Endothelial cell of umbilical vein (primary cell): ENCODE results near the gene RPL12.

Experiments used
- EZH2 ChIP-seq: IDR thresholded peaks from 2 replicates; pipeline ENCODE4 v1.6.1; 2012; ENCODE audit warnings: borderline replicate concordance, low read depth, mild to moderate bottlenecking, moderate library complexity, low read length, inconsistent platforms; ENCODE audit not compliant: severe bottlenecking
- FOS ChIP-seq: IDR thresholded peaks from 2 replicates; pipeline ENCODE4 v1.6.1; 2011; ENCODE audit warnings: mild to moderate bottlenecking, low read length, moderate library complexity, borderline replicate concordance; ENCODE audit not compliant: insufficient read depth
- POLR2A ChIP-seq: IDR thresholded peaks from 2 replicates; pipeline ENCODE4 v1.6.1; 2012; ENCODE audit warnings: low read depth, mild to moderate bottlenecking, control low read depth, low read length
- POLR2AphosphoS5 ChIP-seq: IDR thresholded peaks from 2 replicates; pipeline ENCODE4 v1.6.1; 2012; ENCODE audit warnings: low read depth, mild to moderate bottlenecking, control low read depth, low read length, moderate library complexity; ENCODE audit not compliant: insufficient read depth
- TF ChIP-seq, protein P1 (sequence below), 2 donors: IDR thresholded peaks; 1 replicate in 1 of 2; 2 replicates in 1 of 2; pipeline ENCODE4 v1.5.1; 2011; ENCODE audit warnings: low read length in 2 of 2, mild to moderate bottlenecking in 2 of 2, moderate library complexity in 2 of 2, control low read depth in 1 of 2, inconsistent platforms in 1 of 2, low read depth in 1 of 2; ENCODE audit not compliant: insufficient read depth in 1 of 2; ENCODE audit errors: extremely low read depth in 1 of 2
- TF ChIP-seq, protein P2 (sequence below): IDR thresholded peaks from 2 replicates; pipeline ENCODE4 v1.6.1; 2011; ENCODE audit not compliant: insufficient read depth, insufficient read length

DNA sequence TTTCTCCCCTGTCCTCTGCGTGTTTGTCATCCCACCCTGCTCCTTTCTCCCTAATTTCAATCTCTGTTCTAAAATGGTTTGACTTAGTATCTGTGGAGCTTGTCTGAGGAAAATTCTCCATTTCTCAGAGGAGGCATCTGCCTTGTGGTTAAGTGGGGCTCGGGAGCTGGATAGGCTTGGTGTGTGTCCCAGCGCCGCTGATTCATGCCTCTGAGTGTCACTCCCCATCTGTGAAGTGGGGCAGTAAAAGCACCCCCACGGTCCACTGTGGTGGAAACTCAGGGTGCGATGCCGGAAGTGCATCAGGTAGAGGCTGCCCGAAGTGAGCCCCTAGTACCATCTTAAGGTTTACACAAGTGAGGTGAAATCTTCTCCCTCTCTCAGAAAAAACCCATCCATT is 37.7 kb upstream of the RPL12 start:
- TF ChIP-seq, protein P1, sequence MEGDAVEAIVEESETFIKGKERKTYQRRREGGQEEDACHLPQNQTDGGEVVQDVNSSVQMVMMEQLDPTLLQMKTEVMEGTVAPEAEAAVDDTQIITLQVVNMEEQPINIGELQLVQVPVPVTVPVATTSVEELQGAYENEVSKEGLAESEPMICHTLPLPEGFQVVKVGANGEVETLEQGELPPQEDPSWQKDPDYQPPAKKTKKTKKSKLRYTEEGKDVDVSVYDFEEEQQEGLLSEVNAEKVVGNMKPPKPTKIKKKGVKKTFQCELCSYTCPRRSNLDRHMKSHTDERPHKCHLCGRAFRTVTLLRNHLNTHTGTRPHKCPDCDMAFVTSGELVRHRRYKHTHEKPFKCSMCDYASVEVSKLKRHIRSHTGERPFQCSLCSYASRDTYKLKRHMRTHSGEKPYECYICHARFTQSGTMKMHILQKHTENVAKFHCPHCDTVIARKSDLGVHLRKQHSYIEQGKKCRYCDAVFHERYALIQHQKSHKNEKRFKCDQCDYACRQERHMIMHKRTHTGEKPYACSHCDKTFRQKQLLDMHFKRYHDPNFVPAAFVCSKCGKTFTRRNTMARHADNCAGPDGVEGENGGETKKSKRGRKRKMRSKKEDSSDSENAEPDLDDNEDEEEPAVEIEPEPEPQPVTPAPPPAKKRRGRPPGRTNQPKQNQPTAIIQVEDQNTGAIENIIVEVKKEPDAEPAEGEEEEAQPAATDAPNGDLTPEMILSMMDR (IDR thresholded peaks at IDR 0.05; ENCODE audit: extremely low read depth in 1 of 2, insufficient read depth in 1 of 2, low read depth in 1 of 2, low read length in 2 of 2): no peak
- no peak for TF ChIP-seq FOS
- TF ChIP-seq POLR2A: no peak
- no peak for TF ChIP-seq EZH2
- no peak for TF ChIP-seq POLR2AphosphoS5
- TF ChIP-seq, protein P2, sequence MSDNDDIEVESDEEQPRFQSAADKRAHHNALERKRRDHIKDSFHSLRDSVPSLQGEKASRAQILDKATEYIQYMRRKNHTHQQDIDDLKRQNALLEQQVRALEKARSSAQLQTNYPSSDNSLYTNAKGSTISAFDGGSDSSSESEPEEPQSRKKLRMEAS: no peak
